T-helper 1 cell treated with Interleukin-12 subunit alpha and Interleukin-12 subunit beta and Interleukin-4 antibody, amounts not matched to agents 30 μg/mL and 1 μg/mL, for 36 hours (primary cell): ENCODE data around the gene ADRM1.

Source experiments
- H3K27ac Mint-ChIP-seq: one replicate; pipeline ENCODE4 v1.8.0; 2021; ENCODE audit warnings: mild to moderate bottlenecking, mixed read lengths
- H3K27me3 Mint-ChIP-seq: one replicate; pipeline ENCODE4 v1.8.0; 2021; ENCODE audit warnings: low read depth, mixed read lengths
- H3K36me3 Mint-ChIP-seq: one replicate; pipeline ENCODE4 v1.8.0; 2021; ENCODE audit warnings: low read depth, mixed read lengths
- H3K4me1 Mint-ChIP-seq: one replicate; pipeline ENCODE4 v1.8.0; 2021; ENCODE audit warnings: low read depth, mixed read lengths
- H3K4me3 Mint-ChIP-seq: one replicate; pipeline ENCODE4 v1.8.0; 2021; ENCODE audit warnings: mild to moderate bottlenecking, moderate library complexity, mixed read lengths
- H3K9me3 Mint-ChIP-seq: one replicate; pipeline ENCODE4 v1.8.0; 2021; ENCODE audit warnings: mixed read lengths

ADRM1 gene, protein sequence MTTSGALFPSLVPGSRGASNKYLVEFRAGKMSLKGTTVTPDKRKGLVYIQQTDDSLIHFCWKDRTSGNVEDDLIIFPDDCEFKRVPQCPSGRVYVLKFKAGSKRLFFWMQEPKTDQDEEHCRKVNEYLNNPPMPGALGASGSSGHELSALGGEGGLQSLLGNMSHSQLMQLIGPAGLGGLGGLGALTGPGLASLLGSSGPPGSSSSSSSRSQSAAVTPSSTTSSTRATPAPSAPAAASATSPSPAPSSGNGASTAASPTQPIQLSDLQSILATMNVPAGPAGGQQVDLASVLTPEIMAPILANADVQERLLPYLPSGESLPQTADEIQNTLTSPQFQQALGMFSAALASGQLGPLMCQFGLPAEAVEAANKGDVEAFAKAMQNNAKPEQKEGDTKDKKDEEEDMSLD

DNA sequence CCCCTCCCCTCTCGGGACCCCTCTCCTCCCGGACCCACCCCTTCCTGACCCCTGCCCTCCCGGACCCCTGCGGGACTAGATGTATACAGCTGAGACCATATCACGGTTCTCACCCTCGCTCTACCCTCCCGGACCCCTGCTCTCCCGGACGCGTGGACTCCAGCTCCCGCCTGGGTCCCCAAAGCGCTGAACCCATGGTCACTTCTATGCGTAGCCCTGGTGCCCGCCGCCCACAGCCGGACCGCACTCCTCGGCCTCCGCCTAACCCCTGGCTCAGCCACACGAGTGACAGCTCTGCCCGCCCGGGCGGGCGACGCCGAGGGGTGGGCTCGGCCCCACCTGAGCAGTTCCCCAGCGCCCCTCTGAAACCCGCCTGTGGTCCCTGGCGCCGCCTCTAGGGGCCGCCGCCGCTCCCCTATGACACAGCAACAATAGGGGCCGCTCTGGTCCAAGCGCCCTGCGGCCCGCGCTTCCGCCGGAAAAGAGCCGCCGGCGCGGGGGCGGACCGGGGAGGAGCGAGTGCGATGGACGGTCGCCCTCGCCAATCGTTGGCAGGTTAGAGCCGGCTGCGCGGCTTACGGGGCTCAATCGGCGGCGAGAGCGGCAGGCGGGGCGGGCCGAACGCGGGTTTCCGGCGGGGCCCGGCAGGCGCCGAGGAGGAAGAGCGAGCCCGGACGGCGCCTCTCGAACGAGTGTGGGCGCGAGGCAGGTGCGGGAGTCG, at the start of gene ADRM1:
Gene ADRM1, plus strand, starts transcription at position 657 of the 721 bp plus-strand sequence. CDS start 572 bp downstream, outside the sequence.
- H3K36me3 Mint-ChIP-seq = peaks cover 14% of the 10 kb centered on the region
- H3K4me3 Mint-ChIP-seq = peak within 1 kb of the TSS; percentile 99
- peak within 1 kb of the TSS; percentile 100 for H3K27ac Mint-ChIP-seq
- H3K9me3 Mint-ChIP-seq = no peaks in the 10 kb centered on the region
- no peaks in the 10 kb centered on the region for H3K27me3 Mint-ChIP-seq
- peaks cover 18% of the 10 kb centered on the region for H3K4me1 Mint-ChIP-seq

DNA sequence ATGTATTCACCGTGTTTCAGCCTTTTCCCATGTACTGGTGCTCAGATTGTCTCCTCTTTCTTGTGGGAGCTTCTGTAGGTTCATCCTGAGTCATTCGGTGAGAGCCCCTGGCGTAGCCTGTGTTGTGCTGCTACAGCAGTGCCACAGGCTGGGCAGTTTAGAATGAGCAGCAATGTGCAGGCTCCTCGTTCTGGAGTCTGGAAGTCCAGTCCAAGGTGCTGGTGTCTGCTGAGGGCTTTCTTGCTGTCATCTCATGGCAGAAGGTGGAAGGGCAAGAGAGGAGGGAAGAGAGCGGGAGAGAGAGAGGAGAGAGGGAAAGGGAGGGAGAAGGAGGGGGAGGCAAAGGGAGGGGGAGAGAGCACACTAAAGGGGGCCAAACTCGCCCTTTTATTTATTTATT, 49.4 kb upstream of the ADRM1 start:
- no peaks in the 10 kb centered on the region for H3K9me3 Mint-ChIP-seq
- H3K36me3 Mint-ChIP-seq = peaks cover 3% of the 10 kb centered on the region
- no peak overlapping the region for H3K27ac Mint-ChIP-seq
- no peaks in the 10 kb centered on the region for H3K27me3 Mint-ChIP-seq
- peaks cover 2% of the 10 kb centered on the region for H3K4me1 Mint-ChIP-seq
- no peak overlapping the region for H3K4me3 Mint-ChIP-seq

GRCh38 chr20:62254021-62254724, 48.6 kb upstream of the ADRM1 start:
- H3K36me3 Mint-ChIP-seq = peaks cover 3% of the 10 kb centered on the region
- H3K9me3 Mint-ChIP-seq = no peaks in the 10 kb centered on the region
- H3K4me1 Mint-ChIP-seq = peaks cover 2% of the 10 kb centered on the region
- H3K27ac Mint-ChIP-seq = no peak overlapping the region
- H3K4me3 Mint-ChIP-seq = no peak overlapping the region
- no peaks in the 10 kb centered on the region for H3K27me3 Mint-ChIP-seq

- Mint-ChIP-seq H3K27me3 (no peaks in the 10 kb centered on the region), H3K27ac (no peak overlapping the region), H3K4me3 (no peak overlapping the region), H3K36me3 (peaks cover 6% of the 10 kb centered on the region), H3K9me3 (no peaks in the 10 kb centered on the region), H3K4me1 (peaks cover 2% of the 10 kb centered on the region)
Measured at GRCh38 chr20:62255976-62256375, 46.8 kb upstream of the ADRM1 start.

DNA sequence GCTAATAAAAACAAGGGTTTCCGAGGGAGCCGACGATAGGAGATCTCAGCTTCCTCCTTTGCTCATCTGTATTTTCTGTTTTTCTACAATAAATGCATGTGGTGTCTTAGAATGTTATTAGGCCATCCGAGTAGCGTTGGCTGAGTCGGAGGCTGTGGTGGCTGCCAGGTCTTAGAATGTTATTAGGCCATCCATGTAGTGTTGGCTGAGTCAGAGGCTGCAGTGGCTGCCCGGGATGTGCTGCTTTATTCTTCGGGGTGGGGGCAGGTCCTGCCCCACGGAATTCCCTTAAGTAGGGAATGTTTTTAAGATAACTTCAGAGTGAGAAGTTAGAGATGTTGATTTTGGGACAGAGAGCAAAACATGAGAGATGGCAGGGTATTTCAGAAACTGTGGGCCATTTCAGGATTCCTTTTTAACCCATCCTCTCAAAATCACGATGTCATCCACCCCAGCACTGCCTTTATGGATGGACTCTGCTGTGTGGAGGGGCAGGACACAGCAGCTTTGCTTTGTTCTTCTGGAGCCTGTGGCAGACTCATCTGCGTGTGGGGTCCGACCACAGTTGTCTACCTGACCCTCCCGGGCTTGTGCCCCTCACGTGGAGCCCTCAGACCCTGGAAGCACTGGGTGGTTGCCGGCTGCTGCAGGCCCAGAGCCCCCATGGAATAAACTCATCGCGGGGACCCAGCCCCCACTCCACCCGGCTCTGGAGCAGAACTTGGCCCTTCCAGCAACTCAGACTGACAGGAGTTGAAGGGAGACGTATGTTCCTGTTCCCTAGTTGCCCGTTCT, 44.1 kb upstream of the ADRM1 start:
- Mint-ChIP-seq H3K4me3 (no peak overlapping the region), H3K27me3 (no peaks in the 10 kb centered on the region), H3K4me1 (no peaks in the 10 kb centered on the region), H3K27ac (no peak overlapping the region), H3K36me3 (peaks cover 9% of the 10 kb centered on the region), H3K9me3 (no peaks in the 10 kb centered on the region)

DNA sequence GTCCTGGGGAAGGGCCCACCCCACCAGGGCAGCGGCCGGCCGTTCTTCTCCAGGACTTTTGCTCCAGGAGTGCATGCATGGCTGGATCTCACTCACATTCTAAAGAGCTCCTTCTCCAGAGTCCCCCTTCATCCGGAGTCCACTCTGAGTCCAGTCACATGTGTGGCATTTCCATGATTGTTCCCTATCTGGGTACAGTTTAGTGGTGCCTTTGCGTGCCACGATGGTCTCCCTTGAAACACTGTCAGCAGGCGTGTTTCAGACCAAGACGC, 43.6 kb upstream of the ADRM1 start:
- Mint-ChIP-seq H3K36me3 (peaks cover 9% of the 10 kb centered on the region), H3K27ac (no peak overlapping the region), H3K4me3 (no peak overlapping the region), H3K27me3 (no peaks in the 10 kb centered on the region), H3K9me3 (no peaks in the 10 kb centered on the region), H3K4me1 (no peaks in the 10 kb centered on the region)

GRCh38 chr20:62262064-62262463, 40.7 kb upstream of the ADRM1 start:
- Mint-ChIP-seq H3K4me1 (no peaks in the 10 kb centered on the region), H3K27me3 (no peaks in the 10 kb centered on the region), H3K4me3 (no peak overlapping the region), H3K36me3 (peaks cover 15% of the 10 kb centered on the region), H3K9me3 (no peaks in the 10 kb centered on the region), H3K27ac (no peak overlapping the region)

DNA sequence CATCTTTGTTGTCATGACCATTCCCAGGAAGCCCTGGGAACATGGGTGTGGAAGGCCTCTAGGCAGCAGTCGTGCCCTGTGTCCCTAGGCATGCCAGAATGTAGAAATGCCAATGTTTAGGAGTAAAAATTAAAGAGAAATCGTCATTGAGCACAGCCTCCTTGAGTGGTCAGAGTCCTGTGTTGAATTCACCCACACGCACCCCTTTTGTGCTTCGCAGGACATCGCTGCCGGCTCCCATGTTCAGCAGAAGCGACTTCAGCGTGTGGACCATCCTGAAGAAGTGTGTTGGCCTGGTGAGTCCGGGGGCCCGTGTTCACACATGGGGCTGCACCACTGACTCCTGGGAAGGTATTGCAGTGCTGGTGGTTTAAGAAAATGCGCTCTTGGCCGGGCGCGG, 39.4 kb upstream of the ADRM1 start:
- H3K36me3 Mint-ChIP-seq = peaks cover 15% of the 10 kb centered on the region
- no peaks in the 10 kb centered on the region for H3K4me1 Mint-ChIP-seq
- H3K27ac Mint-ChIP-seq = no peak overlapping the region
- H3K9me3 Mint-ChIP-seq = no peaks in the 10 kb centered on the region
- no peaks in the 10 kb centered on the region for H3K27me3 Mint-ChIP-seq
- no peak overlapping the region for H3K4me3 Mint-ChIP-seq

DNA sequence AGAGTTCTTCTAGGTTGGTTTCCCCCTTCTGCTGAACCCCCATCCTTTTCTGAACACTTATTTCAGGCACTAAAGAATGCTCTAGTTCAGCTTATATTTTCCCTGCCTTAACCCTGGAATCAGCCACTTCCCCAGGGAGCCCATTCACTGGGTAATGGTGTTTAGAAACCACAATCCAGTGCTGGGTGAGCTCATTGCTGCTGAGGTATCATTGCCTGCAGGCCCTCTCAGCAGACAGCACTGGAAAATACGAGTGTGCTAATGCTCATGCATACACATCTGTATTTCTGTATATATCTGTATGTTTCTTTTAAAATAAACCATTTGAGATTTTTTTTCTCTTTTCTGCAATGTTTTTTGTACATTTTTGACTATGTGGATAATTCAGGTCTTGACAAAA, 37.4 kb upstream of the ADRM1 start:
- H3K27me3 Mint-ChIP-seq = no peaks in the 10 kb centered on the region
- no peak overlapping the region for H3K4me3 Mint-ChIP-seq
- no peak overlapping the region for H3K27ac Mint-ChIP-seq
- H3K9me3 Mint-ChIP-seq = no peaks in the 10 kb centered on the region
- H3K36me3 Mint-ChIP-seq = peaks cover 13% of the 10 kb centered on the region
- no peaks in the 10 kb centered on the region for H3K4me1 Mint-ChIP-seq

- H3K4me3 Mint-ChIP-seq = no peak overlapping the region
- H3K4me1 Mint-ChIP-seq = no peaks in the 10 kb centered on the region
- H3K27ac Mint-ChIP-seq = no peak overlapping the region
- H3K27me3 Mint-ChIP-seq = no peaks in the 10 kb centered on the region
- H3K9me3 Mint-ChIP-seq = no peaks in the 10 kb centered on the region
- H3K36me3 Mint-ChIP-seq = peaks cover 13% of the 10 kb centered on the region
Measured at GRCh38 chr20:62266340-62266739, 36.5 kb upstream of the ADRM1 start.

GRCh38 chr20:62266851-62267250, 35.9 kb upstream of the ADRM1 start:
- Mint-ChIP-seq H3K27me3 (no peaks in the 10 kb centered on the region), H3K27ac (no peak overlapping the region), H3K4me3 (no peak overlapping the region), H3K9me3 (no peaks in the 10 kb centered on the region), H3K36me3 (peaks cover 13% of the 10 kb centered on the region), H3K4me1 (no peaks in the 10 kb centered on the region)

GRCh38 chr20:62267543-62267942, 35.3 kb upstream of the ADRM1 start:
- Mint-ChIP-seq H3K36me3 (peaks cover 10% of the 10 kb centered on the region), H3K27me3 (no peaks in the 10 kb centered on the region), H3K4me1 (no peaks in the 10 kb centered on the region), H3K27ac (no peak overlapping the region), H3K4me3 (no peak overlapping the region), H3K9me3 (no peaks in the 10 kb centered on the region)

DNA sequence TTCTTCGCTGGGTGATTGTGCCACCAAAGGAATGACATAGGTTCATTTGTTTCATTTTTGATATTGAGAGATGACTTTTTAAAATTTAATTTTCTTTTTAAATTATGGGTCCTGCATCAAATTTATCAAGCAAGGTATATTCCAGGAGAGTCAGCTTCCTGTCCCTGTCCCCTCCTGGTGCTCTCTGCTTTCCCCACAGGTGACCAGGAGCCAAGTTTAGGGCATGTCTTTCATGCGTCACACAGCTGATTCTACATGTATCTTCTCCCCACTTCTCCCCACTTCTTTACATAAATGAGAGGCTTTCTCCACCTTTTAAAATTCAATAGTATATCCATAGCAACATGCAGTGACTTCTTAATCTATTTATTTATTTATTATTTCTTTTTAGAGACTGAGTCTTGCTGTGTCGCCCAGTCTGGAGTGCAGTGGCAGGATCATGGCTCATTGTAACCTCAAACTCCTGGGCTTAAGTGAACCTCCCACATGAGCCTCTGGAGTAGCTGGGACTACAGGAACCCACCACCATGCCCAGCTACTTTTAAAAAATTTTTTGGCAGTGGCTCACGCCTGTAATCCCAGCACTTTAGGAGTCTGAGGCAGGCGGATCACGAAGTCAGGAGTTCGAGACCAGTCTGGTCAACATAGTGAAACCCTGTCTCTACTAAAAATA, 34.4 kb upstream of the ADRM1 start:
- H3K4me1 Mint-ChIP-seq = no peaks in the 10 kb centered on the region
- H3K27ac Mint-ChIP-seq = no peak overlapping the region
- H3K36me3 Mint-ChIP-seq = peaks cover 15% of the 10 kb centered on the region
- H3K27me3 Mint-ChIP-seq = no peaks in the 10 kb centered on the region
- H3K9me3 Mint-ChIP-seq = no peaks in the 10 kb centered on the region
- H3K4me3 Mint-ChIP-seq = no peak overlapping the region

- Mint-ChIP-seq H3K9me3 (no peaks in the 10 kb centered on the region), H3K4me1 (no peaks in the 10 kb centered on the region), H3K27me3 (no peaks in the 10 kb centered on the region), H3K27ac (no peak overlapping the region), H3K4me3 (no peak overlapping the region), H3K36me3 (peaks cover 18% of the 10 kb centered on the region)
Measured at GRCh38 chr20:62269378-62269777, 33.4 kb upstream of the ADRM1 start.
